ENCODE measurements around the gene VIT.
"Not testable (repeated sequence)": the region's sequence is repeated elsewhere in the genome, so short reads cannot be mapped to it uniquely, and the experiment has no call there.

The VIT gene

DNA sequence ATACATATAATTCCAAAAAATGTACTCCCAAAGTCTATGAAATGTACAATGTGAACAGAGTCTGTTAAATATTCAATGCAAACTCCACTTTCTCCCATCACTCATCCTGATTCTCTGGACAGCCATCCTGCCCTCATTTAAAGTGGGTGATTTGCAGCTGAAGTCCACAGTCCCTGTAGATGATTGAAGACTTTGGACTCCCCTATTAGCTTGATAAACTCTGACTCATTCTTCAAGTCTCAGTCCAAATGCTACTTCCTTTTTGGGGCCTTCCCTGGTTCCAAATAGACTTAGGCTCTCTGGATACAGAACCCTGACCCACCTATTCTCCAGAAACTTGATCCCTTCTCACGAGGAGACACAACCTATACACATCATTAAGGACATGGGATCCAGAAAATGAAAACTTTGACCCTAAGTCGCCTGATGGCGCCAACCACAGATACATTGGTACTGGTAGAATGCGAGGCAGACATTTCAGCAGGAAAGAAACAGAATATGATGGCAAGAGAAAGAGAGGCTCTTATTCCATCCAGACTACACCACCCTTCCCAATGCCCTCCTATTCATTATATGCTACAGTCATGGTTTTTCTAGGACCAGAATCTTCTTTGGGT, 122.7 kb downstream of the VIT start:
- no peaks in the 10 kb centered on the region for H3K36me3 ChIP-seq (ENCODE audit: insufficient read depth, low read length)
- no peak overlapping the region for H3K4me3 ChIP-seq (ENCODE audit: low read depth in 1 of 2, low read length in 2 of 2)
- H3K27ac ChIP-seq (ENCODE audit: low read depth, low read length) = no peak overlapping the region
- no peaks in the 10 kb centered on the region for H3K9me3 ChIP-seq (ENCODE audit: low read length)
- H3K27me3 ChIP-seq (ENCODE audit: control insufficient read depth in 1 of 2, insufficient read depth in 2 of 2, low read length in 2 of 2) = no peaks in the 10 kb centered on the region
- H3K9ac ChIP-seq (ENCODE audit: low read length) = no peak overlapping the region
- H3K4me1 ChIP-seq (ENCODE audit: insufficient read depth, low read length) = no peaks in the 10 kb centered on the region

DNA sequence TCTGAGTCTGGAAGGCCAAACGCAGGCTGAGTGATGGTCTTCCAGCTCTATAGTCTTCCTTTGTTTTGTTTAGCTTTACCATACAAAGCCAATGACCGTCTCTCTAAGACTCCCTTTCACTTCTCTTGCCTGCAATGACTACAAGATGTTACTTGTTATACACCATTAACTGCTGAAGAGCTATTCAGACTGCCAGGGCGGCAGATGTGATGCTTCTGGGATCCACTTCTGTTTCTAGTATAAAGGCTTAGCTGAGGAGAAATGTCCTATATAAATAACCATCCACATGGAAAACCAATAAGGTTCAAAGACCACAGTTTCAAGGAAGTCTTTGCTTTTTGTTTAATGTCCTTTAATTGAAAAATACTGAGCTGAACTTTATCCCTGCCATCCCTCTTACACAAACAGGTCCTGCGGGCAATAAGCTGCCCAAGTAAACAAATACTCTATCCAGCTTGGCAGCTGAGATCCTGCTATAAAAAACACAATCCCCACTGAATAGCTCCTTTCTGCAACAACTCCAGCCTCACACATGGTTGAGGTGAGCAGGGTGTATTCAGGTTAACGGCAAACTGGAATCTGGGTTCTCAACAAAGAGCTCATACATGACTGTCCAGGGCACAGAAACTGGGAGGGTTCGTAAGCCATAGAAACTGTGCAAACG, 124.6 kb downstream of the VIT start:
- no peak overlapping the region for H3K27ac ChIP-seq (ENCODE audit: low read depth, low read length)
- H3K4me1 ChIP-seq (ENCODE audit: insufficient read depth, low read length) = no peaks in the 10 kb centered on the region
- no peaks in the 10 kb centered on the region for H3K9me3 ChIP-seq (ENCODE audit: low read length)
- no peaks in the 10 kb centered on the region for H3K36me3 ChIP-seq (ENCODE audit: insufficient read depth, low read length)
- H3K27me3 ChIP-seq (ENCODE audit: control insufficient read depth in 1 of 2, insufficient read depth in 2 of 2, low read length in 2 of 2) = no peaks in the 10 kb centered on the region
- no peak overlapping the region for H3K4me3 ChIP-seq (ENCODE audit: low read depth in 1 of 2, low read length in 2 of 2)
- H3K9ac ChIP-seq (ENCODE audit: low read length) = no peak overlapping the region

DNA sequence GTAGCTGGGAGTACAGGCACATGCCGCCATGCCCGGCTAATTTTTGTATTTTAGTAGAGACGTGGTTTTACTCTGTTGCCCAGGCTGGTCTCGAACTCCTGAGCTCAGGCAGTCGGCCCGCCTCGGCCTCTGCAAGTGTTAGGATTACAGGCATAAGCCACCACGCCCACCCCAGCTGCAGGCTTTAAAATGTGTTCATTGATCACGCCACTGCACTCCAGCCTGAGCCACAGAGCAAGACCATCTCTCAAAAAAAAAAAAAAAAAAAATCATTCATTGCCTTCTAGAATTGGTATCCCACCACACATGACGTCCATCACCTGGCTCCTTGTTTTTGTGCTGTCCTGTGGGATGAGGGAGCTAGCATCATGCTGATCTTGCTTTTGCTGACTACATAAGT, 127.4 kb downstream of the VIT start:
- no peak overlapping the region for H3K27ac ChIP-seq (ENCODE audit: low read depth, low read length)
- H3K4me3 ChIP-seq (ENCODE audit: low read depth in 1 of 2, low read length in 2 of 2) = no peak overlapping the region
- no peaks in the 10 kb centered on the region for H3K9me3 ChIP-seq (ENCODE audit: low read length)
- H3K9ac ChIP-seq (ENCODE audit: low read length) = no peak overlapping the region
- H3K27me3 ChIP-seq (ENCODE audit: control insufficient read depth in 1 of 2, insufficient read depth in 2 of 2, low read length in 2 of 2) = no peaks in the 10 kb centered on the region
- no peaks in the 10 kb centered on the region for H3K4me1 ChIP-seq (ENCODE audit: insufficient read depth, low read length)
- H3K36me3 ChIP-seq (ENCODE audit: insufficient read depth, low read length) = no peaks in the 10 kb centered on the region

DNA sequence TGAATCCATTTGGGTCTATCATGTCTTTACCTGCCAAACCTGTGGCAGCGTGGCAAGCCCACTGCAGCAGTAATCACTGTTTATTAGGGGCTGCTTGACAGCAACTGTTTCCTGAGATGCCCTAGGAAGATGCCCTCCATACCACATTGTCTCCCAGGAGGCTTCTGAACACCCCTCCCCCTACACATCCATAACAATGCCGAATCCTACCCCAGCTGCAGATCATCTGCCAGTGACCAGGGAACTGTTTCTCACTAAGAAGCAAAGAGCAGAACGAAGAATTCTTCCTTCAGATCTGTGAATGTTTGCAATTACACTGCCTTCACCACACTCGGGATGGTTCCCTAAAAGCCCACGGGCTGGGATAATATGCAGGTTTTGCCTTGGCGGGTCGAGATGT, 127.8 kb downstream of the VIT start:
- Histone ChIP-seq H3K27ac (ENCODE audit: low read depth, low read length) (no peak overlapping the region), H3K4me3 (ENCODE audit: low read depth in 1 of 2, low read length in 2 of 2) (no peak overlapping the region), H3K36me3 (ENCODE audit: insufficient read depth, low read length) (no peaks in the 10 kb centered on the region), H3K9ac (ENCODE audit: low read length) (no peak overlapping the region), H3K9me3 (ENCODE audit: low read length) (no peaks in the 10 kb centered on the region), H3K27me3 (ENCODE audit: control insufficient read depth in 1 of 2, insufficient read depth in 2 of 2, low read length in 2 of 2) (no peaks in the 10 kb centered on the region), H3K4me1 (ENCODE audit: insufficient read depth, low read length) (no peaks in the 10 kb centered on the region)

DNA sequence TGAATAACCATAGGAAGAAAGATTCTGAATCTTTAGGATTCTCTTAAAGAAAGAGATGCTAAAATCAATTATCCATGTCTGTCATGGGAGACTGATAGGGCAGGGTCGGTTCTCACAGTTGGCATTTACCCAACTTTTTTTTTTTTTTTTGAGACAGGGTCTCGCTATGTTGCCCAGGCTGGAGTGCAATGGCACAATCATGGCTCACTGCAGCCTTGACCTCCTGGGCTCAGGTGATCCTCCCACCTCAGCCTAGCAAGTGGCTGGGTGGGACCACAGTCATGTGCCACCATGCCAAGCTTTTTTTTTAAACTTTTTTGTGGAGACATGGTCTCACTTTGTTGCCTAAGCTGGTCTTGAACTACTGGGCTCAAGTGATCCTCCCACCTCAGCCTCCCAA, 128.2 kb downstream of the VIT start:
- not testable (repeated sequence) for H3K27me3 ChIP-seq (ENCODE audit: control insufficient read depth in 1 of 2, insufficient read depth in 2 of 2, low read length in 2 of 2); H3K9ac ChIP-seq (ENCODE audit: low read length); H3K4me1 ChIP-seq (ENCODE audit: insufficient read depth, low read length); H3K27ac ChIP-seq (ENCODE audit: low read depth, low read length); H3K9me3 ChIP-seq (ENCODE audit: low read length); H3K36me3 ChIP-seq (ENCODE audit: insufficient read depth, low read length); H3K4me3 ChIP-seq (ENCODE audit: low read depth in 1 of 2, low read length in 2 of 2)

DNA sequence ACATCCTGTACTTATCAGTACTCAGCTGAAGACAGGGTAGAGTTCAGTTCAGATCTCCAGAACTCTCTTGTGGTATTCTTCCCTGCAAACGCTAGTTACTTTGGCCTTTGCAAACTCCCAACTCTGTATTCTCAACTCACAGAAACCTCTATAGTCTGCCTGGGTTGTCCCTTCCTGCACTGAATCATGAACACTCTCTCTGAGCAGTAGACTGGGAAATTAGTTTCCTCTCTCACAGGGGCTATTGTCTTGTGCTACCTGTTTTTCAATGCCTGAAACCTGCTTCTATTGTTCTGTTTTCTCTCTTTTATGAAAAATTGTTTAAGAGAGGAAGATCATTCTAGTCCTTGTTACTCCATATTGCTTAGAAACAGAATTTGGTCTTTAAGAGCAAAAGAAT, 134.7 kb downstream of the VIT start:
- no peaks in the 10 kb centered on the region for H3K27me3 ChIP-seq (ENCODE audit: control insufficient read depth in 1 of 2, insufficient read depth in 2 of 2, low read length in 2 of 2)
- no peaks in the 10 kb centered on the region for H3K4me1 ChIP-seq (ENCODE audit: insufficient read depth, low read length)
- H3K4me3 ChIP-seq (ENCODE audit: low read depth in 1 of 2, low read length in 2 of 2) = no peak overlapping the region
- H3K27ac ChIP-seq (ENCODE audit: low read depth, low read length) = no peak overlapping the region
- H3K36me3 ChIP-seq (ENCODE audit: insufficient read depth, low read length) = no peaks in the 10 kb centered on the region
- H3K9ac ChIP-seq (ENCODE audit: low read length) = no peak overlapping the region
- no peaks in the 10 kb centered on the region for H3K9me3 ChIP-seq (ENCODE audit: low read length)

DNA sequence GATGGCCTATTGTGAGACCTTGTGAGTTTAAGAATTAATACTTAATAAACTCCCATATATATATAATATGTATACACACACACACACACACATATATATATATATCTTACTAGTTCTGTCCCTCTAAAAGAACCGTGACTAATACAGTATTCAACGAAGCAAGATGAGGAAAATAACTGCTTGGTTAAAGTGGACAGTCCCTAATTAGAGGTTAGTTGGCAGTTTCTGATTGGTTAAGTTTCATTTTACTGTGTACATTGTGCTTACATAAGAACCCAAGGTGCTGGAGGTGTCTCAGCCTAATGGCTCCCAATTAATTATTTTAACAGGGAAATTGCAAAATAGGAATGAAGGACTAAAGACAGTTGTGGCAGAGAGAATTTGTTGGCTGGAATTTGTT, 137.7 kb downstream of the VIT start:
- H3K27me3 ChIP-seq (ENCODE audit: control insufficient read depth in 1 of 2, insufficient read depth in 2 of 2, low read length in 2 of 2) = no peaks in the 10 kb centered on the region
- H3K27ac ChIP-seq (ENCODE audit: low read depth, low read length) = no peak overlapping the region
- no peaks in the 10 kb centered on the region for H3K36me3 ChIP-seq (ENCODE audit: insufficient read depth, low read length)
- H3K4me1 ChIP-seq (ENCODE audit: insufficient read depth, low read length) = no peaks in the 10 kb centered on the region
- H3K9me3 ChIP-seq (ENCODE audit: low read length) = no peaks in the 10 kb centered on the region
- no peak overlapping the region for H3K9ac ChIP-seq (ENCODE audit: low read length)
- no peak overlapping the region for H3K4me3 ChIP-seq (ENCODE audit: low read depth in 1 of 2, low read length in 2 of 2)

DNA sequence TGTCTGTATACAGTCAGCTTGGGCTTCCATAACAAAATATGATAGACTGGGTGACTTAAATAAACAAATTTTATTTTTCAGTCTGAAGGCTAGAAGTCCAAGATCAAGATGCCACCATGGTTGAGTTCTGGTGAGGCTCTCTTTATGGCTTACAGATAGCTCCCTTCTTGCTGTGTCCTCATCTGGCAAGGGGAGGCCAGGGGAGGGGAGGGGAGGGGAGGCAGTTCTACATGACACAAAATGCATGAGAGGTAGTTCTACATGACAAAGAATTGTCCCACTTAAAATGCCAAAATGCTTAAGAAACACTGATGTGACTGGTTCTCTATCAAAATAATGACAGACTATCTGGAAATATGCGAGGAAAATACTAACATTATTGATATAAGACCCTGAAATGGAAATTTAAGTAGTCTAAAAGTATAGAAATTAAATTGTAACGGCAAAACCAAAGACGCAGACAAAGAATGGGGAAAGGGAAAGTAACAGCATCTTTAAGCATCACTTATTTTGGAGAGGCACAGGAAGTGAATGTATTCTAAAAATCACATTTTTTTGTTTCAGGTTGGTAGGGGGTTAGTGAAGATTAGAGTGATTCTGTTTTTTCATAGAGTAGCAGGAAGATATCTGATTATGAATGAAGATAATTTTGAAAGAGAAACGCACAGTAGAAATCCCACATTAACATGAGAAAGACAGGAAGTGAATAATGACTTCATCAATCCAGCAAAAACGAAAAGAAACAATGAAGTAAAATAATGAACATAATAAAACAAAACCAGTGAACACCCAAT, 138.4 kb downstream of the VIT start:
- H3K36me3 ChIP-seq (ENCODE audit: insufficient read depth, low read length) = no peaks in the 10 kb centered on the region
- H3K27ac ChIP-seq (ENCODE audit: low read depth, low read length) = no peak overlapping the region
- no peaks in the 10 kb centered on the region for H3K27me3 ChIP-seq (ENCODE audit: control insufficient read depth in 1 of 2, insufficient read depth in 2 of 2, low read length in 2 of 2)
- no peaks in the 10 kb centered on the region for H3K4me1 ChIP-seq (ENCODE audit: insufficient read depth, low read length)
- H3K4me3 ChIP-seq (ENCODE audit: low read depth in 1 of 2, low read length in 2 of 2) = no peak overlapping the region
- H3K9me3 ChIP-seq (ENCODE audit: low read length) = no peaks in the 10 kb centered on the region
- H3K9ac ChIP-seq (ENCODE audit: low read length) = no peak overlapping the region

DNA sequence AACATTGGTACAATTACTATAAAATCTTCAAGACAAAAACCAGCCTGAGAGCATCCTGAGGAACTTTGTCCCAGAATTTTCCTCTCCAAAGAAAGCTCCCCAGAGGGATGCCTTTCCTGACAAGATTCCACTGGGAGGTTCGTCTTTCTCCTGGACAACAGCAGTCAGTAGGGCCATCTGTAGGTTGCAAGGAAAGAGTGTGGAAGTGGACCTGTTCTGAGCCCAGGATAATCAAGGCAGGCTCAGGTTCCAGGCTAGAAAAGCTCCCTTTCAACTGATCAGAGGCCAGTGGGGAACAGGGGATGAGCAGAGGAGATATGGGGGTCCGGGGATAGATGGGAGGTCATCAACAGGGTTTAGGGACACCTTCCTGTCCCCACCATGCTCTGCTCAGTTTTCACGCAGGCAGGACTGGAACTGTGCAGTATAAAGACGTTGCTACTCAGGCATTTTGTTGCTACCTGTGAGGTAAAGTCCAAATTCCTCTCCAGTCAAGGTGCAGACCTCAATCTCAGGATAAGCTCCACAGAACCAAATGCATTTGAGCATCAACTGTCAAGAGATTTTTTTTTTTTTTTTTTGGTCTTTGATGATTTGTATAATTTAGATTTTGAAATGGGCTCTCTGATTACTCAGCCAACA, 143.6 kb downstream of the VIT start:
- no peaks in the 10 kb centered on the region for H3K27me3 ChIP-seq (ENCODE audit: control insufficient read depth in 1 of 2, insufficient read depth in 2 of 2, low read length in 2 of 2)
- no peak overlapping the region for H3K27ac ChIP-seq (ENCODE audit: low read depth, low read length)
- H3K9ac ChIP-seq (ENCODE audit: low read length) = no peak overlapping the region
- H3K4me3 ChIP-seq (ENCODE audit: low read depth in 1 of 2, low read length in 2 of 2) = no peak overlapping the region
- H3K4me1 ChIP-seq (ENCODE audit: insufficient read depth, low read length) = no peaks in the 10 kb centered on the region
- H3K36me3 ChIP-seq (ENCODE audit: insufficient read depth, low read length) = no peaks in the 10 kb centered on the region
- no peaks in the 10 kb centered on the region for H3K9me3 ChIP-seq (ENCODE audit: low read length)

DNA sequence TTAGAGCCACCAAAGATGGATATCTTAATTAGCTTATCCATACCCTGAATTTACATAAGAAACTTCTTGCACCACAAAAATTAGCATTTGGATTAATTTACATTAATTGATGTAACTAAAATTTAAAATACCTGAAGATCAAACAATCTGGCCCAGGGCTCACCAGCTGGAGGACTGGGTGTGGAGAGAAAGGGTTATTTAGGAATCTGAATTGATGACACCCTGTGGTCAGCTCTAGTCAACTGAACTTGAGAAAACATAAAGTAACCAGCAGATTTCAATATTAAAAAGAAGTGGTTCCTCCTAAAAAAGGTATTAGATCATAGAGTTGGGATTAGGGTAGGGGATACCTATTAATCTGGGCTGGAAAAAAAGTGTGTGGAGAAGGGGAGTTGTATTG, 147.3 kb downstream of the VIT start:
- H3K36me3 ChIP-seq (ENCODE audit: insufficient read depth, low read length) = peaks cover 10% of the 10 kb centered on the region
- H3K27ac ChIP-seq (ENCODE audit: low read depth, low read length) = no peak overlapping the region
- H3K27me3 ChIP-seq (ENCODE audit: control insufficient read depth in 1 of 2, insufficient read depth in 2 of 2, low read length in 2 of 2) = no peaks in the 10 kb centered on the region
- H3K4me1 ChIP-seq (ENCODE audit: insufficient read depth, low read length) = no peaks in the 10 kb centered on the region
- no peak overlapping the region for H3K4me3 ChIP-seq (ENCODE audit: low read depth in 1 of 2, low read length in 2 of 2)
- no peak overlapping the region for H3K9ac ChIP-seq (ENCODE audit: low read length)
- H3K9me3 ChIP-seq (ENCODE audit: low read length) = no peaks in the 10 kb centered on the region

DNA sequence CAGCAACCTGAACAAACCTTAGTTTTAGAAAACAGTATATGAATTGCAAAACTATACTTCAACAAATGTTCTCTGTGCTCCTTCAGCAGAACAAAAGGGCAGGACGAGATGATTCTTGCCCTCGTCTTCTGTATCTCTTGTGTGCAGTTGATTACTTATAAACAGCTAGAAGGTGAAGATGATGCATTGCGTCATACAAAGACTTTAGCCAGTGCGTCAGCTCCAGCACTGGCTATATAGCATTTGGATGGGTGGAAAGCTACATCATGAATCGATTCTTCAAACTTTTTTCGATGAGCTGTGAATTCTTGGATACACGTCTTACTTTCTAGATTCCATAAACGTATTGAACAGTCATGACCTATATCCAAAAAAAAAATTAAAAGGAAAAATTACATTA, 152.8 kb downstream of the VIT start:
- H3K9ac ChIP-seq (ENCODE audit: low read length) = no peak overlapping the region
- no peaks in the 10 kb centered on the region for H3K27me3 ChIP-seq (ENCODE audit: control insufficient read depth in 1 of 2, insufficient read depth in 2 of 2, low read length in 2 of 2)
- H3K36me3 ChIP-seq (ENCODE audit: insufficient read depth, low read length) = peaks cover 29% of the 10 kb centered on the region
- H3K4me1 ChIP-seq (ENCODE audit: insufficient read depth, low read length) = no peaks in the 10 kb centered on the region
- H3K4me3 ChIP-seq (ENCODE audit: low read depth in 1 of 2, low read length in 2 of 2) = no peak overlapping the region
- H3K27ac ChIP-seq (ENCODE audit: low read depth, low read length) = no peak overlapping the region
- no peaks in the 10 kb centered on the region for H3K9me3 ChIP-seq (ENCODE audit: low read length)
